ENCODE data around the gene TRUB2. TPM values are rescaled to one million over a fixed set of nuclear protein-coding genes. Genes with fewer than 3 reads are reported as not detected.
"Not testable (repeated sequence)": the region's sequence is repeated elsewhere in the genome, so short reads cannot be mapped to it uniquely, and the experiment has no call there.

TRUB2 gene
- total and polyA plus RNA-seq, 4 donors: 9.8 to 14.3 (median 11.4) TPM

DNA sequence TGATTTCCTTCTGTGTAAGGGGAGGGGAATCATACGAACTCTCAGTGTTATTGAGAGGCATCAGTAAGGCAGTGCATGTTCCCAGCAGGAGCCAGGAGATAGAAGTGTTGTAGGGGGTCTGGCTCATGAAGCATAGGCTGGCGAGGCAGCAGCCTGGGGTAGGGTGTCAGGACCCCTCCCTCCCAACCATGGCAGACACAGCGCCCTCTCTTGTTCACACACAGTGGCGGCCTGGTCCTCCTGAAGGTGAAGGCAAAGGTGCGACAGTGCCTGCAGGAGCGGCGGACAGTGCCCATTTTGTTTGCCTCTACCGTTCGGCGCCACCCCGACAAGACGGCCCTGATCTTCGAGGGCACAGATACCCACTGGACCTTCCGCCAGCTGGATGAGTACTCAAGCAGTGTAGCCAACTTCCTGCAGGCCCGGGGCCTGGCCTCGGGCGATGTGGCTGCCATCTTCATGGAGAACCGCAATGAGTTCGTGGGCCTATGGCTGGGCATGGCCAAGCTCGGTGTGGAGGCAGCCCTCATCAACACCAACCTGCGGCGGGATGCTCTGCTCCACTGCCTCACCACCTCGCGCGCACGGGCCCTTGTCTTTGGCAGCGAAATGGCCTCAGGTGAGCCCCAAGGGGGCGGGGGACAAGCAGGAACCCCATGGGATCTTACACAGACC, 22.8 kb upstream of the TRUB2 start:
- Histone ChIP-seq H3K4me1 (ENCODE audit: control insufficient read depth in 1 of 2, insufficient read depth in 2 of 2, low read length in 2 of 2) (no peaks in the 10 kb centered on the region), H3K27me3 (ENCODE audit: control insufficient read depth in 1 of 2, insufficient read depth in 2 of 2, low read length in 1 of 2) (no peaks in the 10 kb centered on the region), H3K27ac (ENCODE audit: low read depth in 1 of 2, low read length in 2 of 2) (no peak overlapping the region), H3K9me3 (ENCODE audit: control insufficient read depth, low read length) (no peaks in the 10 kb centered on the region), H3K4me3 (ENCODE audit: low read length in 2 of 2) (no peak overlapping the region), H3K36me3 (ENCODE audit: control insufficient read depth in 1 of 2, insufficient read depth in 2 of 2, low read length in 1 of 2) (peaks cover 0 to 13% of the 10 kb centered on the region in 2 donors)
- intact Hi-C loops (cut with DNase I): loop anchor here in 1 of 2 donors (10.0 kb wide), 1 partner anchor 50 kb away; no protein-coding TSS in a partner anchor
- ATAC-seq (ENCODE audit: low FRiP score) (no peak), DNase-seq (no peak)
- WGBS, 2 donors: 91 to 95% methylated on average over 28 of the region's 28 CpGs

- intact Hi-C loops (cut with DNase I): loop anchor here in 1 of 2 donors (10.0 kb wide), 1 partner anchor 49 kb away; no protein-coding TSS in a partner anchor
- DNase-seq (no peak), ATAC-seq (ENCODE audit: low FRiP score) (no peak)
- Histone ChIP-seq H3K27me3 (ENCODE audit: control insufficient read depth in 1 of 2, insufficient read depth in 2 of 2, low read length in 1 of 2) (no peaks in the 10 kb centered on the region), H3K4me1 (ENCODE audit: control insufficient read depth in 1 of 2, insufficient read depth in 2 of 2, low read length in 2 of 2) (no peaks in the 10 kb centered on the region), H3K4me3 (ENCODE audit: low read length in 2 of 2) (no peak overlapping the region), H3K27ac (ENCODE audit: low read depth in 1 of 2, low read length in 2 of 2) (no peak overlapping the region), H3K36me3 (ENCODE audit: control insufficient read depth in 1 of 2, insufficient read depth in 2 of 2, low read length in 1 of 2) (peaks cover 0 to 9% of the 10 kb centered on the region in 2 donors), H3K9me3 (ENCODE audit: control insufficient read depth, low read length) (no peaks in the 10 kb centered on the region)
- WGBS, 2 donors: 95 to 96% methylated on average over 4 of the region's 4 CpGs
Measured at GRCh38 chr9:128343855-128344254, 21.6 kb upstream of the TRUB2 start.

DNA sequence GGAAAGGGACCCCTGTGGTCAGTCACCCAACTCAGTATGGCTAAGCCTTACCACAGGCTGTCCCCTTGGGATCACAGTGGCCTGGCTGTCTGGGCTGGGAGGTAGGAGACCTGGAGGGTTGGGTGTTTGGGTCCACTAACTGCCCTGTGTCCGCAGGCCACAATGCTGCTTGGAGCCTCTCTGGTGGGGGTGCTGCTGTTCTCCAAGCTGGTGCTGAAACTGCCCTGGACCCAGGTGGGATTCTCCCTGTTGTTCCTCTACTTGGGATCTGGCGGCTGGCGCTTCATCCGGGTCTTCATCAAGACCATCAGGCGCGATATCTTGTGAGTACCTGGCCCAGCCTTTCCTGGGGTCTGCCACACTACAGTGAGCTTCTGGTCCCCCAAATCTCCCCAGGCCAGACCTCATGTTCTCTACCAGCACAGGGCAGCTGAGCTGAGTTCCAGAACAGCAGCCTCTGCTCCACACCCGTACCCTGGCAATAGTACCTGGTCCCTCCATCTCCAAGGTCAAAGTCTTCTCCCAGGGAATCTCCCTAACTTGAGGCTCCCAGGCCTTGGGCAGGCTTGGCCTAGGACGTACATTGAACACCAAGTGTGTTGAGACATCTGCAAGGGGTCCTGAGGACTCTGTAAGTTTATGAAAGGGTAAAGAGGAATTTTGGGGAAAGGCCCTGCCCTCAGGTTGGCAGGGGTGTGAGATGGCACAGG, 20.9 kb upstream of the TRUB2 start:
- Histone ChIP-seq H3K4me3 (ENCODE audit: low read length in 2 of 2) (no peak overlapping the region), H3K27ac (ENCODE audit: low read depth in 1 of 2, low read length in 2 of 2) (no peak overlapping the region), H3K4me1 (ENCODE audit: control insufficient read depth in 1 of 2, insufficient read depth in 2 of 2, low read length in 2 of 2) (no peaks in the 10 kb centered on the region), H3K9me3 (ENCODE audit: control insufficient read depth, low read length) (no peaks in the 10 kb centered on the region), H3K36me3 (ENCODE audit: control insufficient read depth in 1 of 2, insufficient read depth in 2 of 2, low read length in 1 of 2) (peaks cover 0 to 8% of the 10 kb centered on the region in 2 donors), H3K27me3 (ENCODE audit: control insufficient read depth in 1 of 2, insufficient read depth in 2 of 2, low read length in 1 of 2) (no peaks in the 10 kb centered on the region)
- ATAC-seq (ENCODE audit: low FRiP score): no peak
- WGBS, 2 donors: 92 to 95% methylated on average over 8 of the region's 8 CpGs
- no peak for DNase-seq
- intact Hi-C loops (cut with DNase I): loop anchor here in 1 of 2 donors (10.0 kb wide), 1 partner anchor 48 kb away; no protein-coding TSS in a partner anchor

DNA sequence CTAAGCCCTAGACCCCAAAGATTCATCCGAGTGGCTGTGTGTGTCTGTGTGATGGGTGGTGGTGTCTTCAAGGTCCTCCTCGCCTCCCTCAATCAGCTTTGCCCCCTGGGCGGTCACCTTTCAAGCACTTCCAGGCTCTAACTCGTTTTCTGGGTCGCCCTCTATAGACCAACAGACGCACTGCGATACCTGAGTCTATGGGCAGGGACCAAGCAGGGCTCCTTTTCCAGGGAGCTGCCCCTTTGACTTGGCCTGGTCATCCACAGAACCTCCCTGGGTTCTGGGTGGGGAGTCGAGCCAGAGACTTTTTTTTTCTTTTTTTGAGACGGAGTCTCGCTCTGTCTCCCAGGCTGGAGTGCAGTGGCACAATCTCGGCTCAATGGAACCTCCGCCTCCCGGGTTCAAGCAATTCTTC, 19.2 kb upstream of the TRUB2 start:
- no peaks in the 10 kb centered on the region for H3K27me3 ChIP-seq (ENCODE audit: control insufficient read depth in 1 of 2, insufficient read depth in 2 of 2, low read length in 1 of 2)
- peak overlapping the region in 1 of 2 donors; percentile 82 for H3K4me3 ChIP-seq (ENCODE audit: low read length in 2 of 2)
- H3K4me1 ChIP-seq (ENCODE audit: control insufficient read depth in 1 of 2, insufficient read depth in 2 of 2, low read length in 2 of 2): no peaks in the 10 kb centered on the region
- H3K9me3 ChIP-seq (ENCODE audit: control insufficient read depth, low read length): no peaks in the 10 kb centered on the region
- DNase-seq (peak; percentile 56 to 83), ATAC-seq (ENCODE audit: low FRiP score) (peak; percentile 65)
- 31 to 32% methylated on average over 13 of the region's 13 CpGs for WGBS, 2 donors
- H3K36me3 ChIP-seq (ENCODE audit: control insufficient read depth in 1 of 2, insufficient read depth in 2 of 2, low read length in 1 of 2): peaks cover 0 to 7% of the 10 kb centered on the region in 2 donors
- intact Hi-C loops (cut with DNase I): loop anchor here in 1 of 2 donors (10.0 kb wide), 1 partner anchor 47 kb away; no protein-coding TSS in a partner anchor
- no peak overlapping the region for H3K27ac ChIP-seq (ENCODE audit: low read depth in 1 of 2, low read length in 2 of 2)

DNA sequence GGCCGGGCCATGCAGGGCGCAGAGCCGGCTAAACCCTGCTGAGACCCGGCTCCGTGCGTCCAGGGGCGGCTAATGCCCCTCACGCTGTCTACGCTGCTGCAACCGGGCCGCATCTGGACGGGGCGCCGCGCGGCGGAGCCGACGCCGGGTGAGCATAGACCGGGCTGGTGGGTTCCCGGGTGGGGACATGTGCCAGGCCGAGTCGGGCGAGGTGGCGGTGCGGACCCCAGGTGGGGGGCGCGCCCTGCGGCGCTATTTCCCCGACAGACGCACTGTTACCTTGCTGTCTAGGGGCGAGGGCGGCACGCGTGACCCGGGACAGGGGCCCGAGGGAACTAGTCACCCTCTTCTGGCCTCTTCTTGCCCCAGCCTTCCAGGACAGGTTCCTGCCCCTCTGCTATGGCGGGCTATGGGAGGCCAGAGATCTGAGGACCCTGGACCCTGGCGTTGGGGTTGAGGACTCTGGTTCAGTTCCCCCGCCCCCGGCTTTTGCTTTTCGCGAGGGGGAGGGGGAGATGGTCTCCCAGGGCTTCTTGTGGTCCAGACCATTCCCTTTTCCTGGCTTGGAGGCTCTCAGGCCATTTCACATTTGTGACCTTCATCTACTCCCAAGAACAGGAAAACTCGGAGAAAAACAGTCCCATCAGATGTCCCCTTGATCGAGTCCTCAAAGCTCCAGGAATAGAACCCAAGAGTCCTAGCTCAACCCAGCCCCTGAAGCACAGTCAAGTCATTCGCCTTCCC, 18.6 kb upstream of the TRUB2 start:
- Histone ChIP-seq H3K27me3 (ENCODE audit: control insufficient read depth in 1 of 2, insufficient read depth in 2 of 2, low read length in 1 of 2) (no peaks in the 10 kb centered on the region), H3K9me3 (ENCODE audit: control insufficient read depth, low read length) (no peaks in the 10 kb centered on the region), H3K4me1 (ENCODE audit: control insufficient read depth in 1 of 2, insufficient read depth in 2 of 2, low read length in 2 of 2) (no peaks in the 10 kb centered on the region), H3K4me3 (ENCODE audit: low read length in 2 of 2) (peak overlapping the region; percentile 15 to 82), H3K27ac (ENCODE audit: low read depth in 1 of 2, low read length in 2 of 2) (no peak overlapping the region), H3K36me3 (ENCODE audit: control insufficient read depth in 1 of 2, insufficient read depth in 2 of 2, low read length in 1 of 2) (peaks cover 0 to 7% of the 10 kb centered on the region in 2 donors)
- WGBS, 2 donors: 1 to 2% methylated on average over 37 to 48 of the region's 48 CpGs
- intact Hi-C loops (cut with DNase I): loop anchor here in 1 of 2 donors (10.0 kb wide), 1 partner anchor 46 kb away; no protein-coding TSS in a partner anchor
- ATAC-seq (ENCODE audit: low FRiP score) (peak; percentile 51), DNase-seq (peak in 1 of 2 donors; percentile 52)

GRCh38 chr9:128339761-128340690, 17.8 kb upstream of the TRUB2 start, which contains the start of gene SLC27A4:
TSS of gene SLC27A4 (plus strand) at chr9:128340527. CDS start at chr9:128343133, 2,606 bp downstream.
- WGBS, 2 donors: 6 to 8% methylated on average over 60 to 75 of the region's 75 CpGs
- Histone ChIP-seq H3K27ac (ENCODE audit: low read depth in 1 of 2, low read length in 2 of 2) (no peak within 1 kb of the TSS), H3K4me1 (ENCODE audit: control insufficient read depth in 1 of 2, insufficient read depth in 2 of 2, low read length in 2 of 2) (no peaks in the 10 kb centered on the region), H3K36me3 (ENCODE audit: control insufficient read depth in 1 of 2, insufficient read depth in 2 of 2, low read length in 1 of 2) (peaks cover 0 to 4% of the 10 kb centered on the region in 2 donors), H3K4me3 (ENCODE audit: low read length in 2 of 2) (peak within 1 kb of the TSS; percentile 15 to 82), H3K9me3 (ENCODE audit: control insufficient read depth, low read length) (no peaks in the 10 kb centered on the region), H3K27me3 (ENCODE audit: control insufficient read depth in 1 of 2, insufficient read depth in 2 of 2, low read length in 1 of 2) (no peaks in the 10 kb centered on the region)
- intact Hi-C loops (cut with DNase I): loop anchor here in 1 of 2 donors (10.0 kb wide), 1 partner anchor 45 kb away; no protein-coding TSS in a partner anchor
- ATAC-seq (ENCODE audit: low FRiP score) (peak; percentile 91), DNase-seq (peak; percentile 82 to 90)

- H3K36me3 ChIP-seq (ENCODE audit: control insufficient read depth in 1 of 2, insufficient read depth in 2 of 2, low read length in 1 of 2); H3K27me3 ChIP-seq (ENCODE audit: control insufficient read depth in 1 of 2, insufficient read depth in 2 of 2, low read length in 1 of 2); ATAC-seq (ENCODE audit: low FRiP score); H3K4me1 ChIP-seq (ENCODE audit: control insufficient read depth in 1 of 2, insufficient read depth in 2 of 2, low read length in 2 of 2); H3K9me3 ChIP-seq (ENCODE audit: control insufficient read depth, low read length); H3K27ac ChIP-seq (ENCODE audit: low read depth in 1 of 2, low read length in 2 of 2); intact Hi-C loops (cut with DNase I); H3K4me3 ChIP-seq (ENCODE audit: low read length in 2 of 2); DNase-seq: not testable (repeated sequence)
- WGBS, 2 donors: 90 to 93% methylated on average over 15 of the region's 15 CpGs
Measured at GRCh38 chr9:128338852-128339614, 16.8 kb upstream of the TRUB2 start.
